IPS-20b (cell line): ENCODE data around the gene KIF19.

Experiments used
- H3K27ac ChIP-seq: one replicate; pipeline ENCODE4 v1.5.1; 2013; ENCODE audit warnings: low read length
- H3K27me3 ChIP-seq: 2 replicates; pipeline ENCODE4 v1.6.1; 2013; ENCODE audit warnings: mild to moderate bottlenecking, low read length, inconsistent platforms; ENCODE audit not compliant: insufficient read depth
- H3K36me3 ChIP-seq: 2 replicates; pipeline ENCODE4 v1.6.1; 2013; ENCODE audit warnings: low read depth, mild to moderate bottlenecking, inconsistent platforms, low read length, moderate library complexity; ENCODE audit not compliant: insufficient read depth
- H3K4me1 ChIP-seq: 2 replicates; pipeline ENCODE4 v1.6.1; 2013; ENCODE audit warnings: mild to moderate bottlenecking, control low read depth, inconsistent platforms, low read length, moderate library complexity; ENCODE audit not compliant: insufficient read depth
- H3K4me3 ChIP-seq: 2 replicates; pipeline ENCODE4 v1.5.1; 2013; ENCODE audit warnings: mild to moderate bottlenecking, low read length, inconsistent platforms
- H3K9ac ChIP-seq: 2 replicates; pipeline ENCODE4 v1.6.1; 2013; ENCODE audit warnings: low read depth, mild to moderate bottlenecking, inconsistent platforms, low read length, moderate library complexity
- H3K9me3 ChIP-seq: 2 replicates; pipeline ENCODE4 v1.6.1; 2013; ENCODE audit warnings: mild to moderate bottlenecking, low read depth, low read length, inconsistent platforms; ENCODE audit not compliant: insufficient read depth

KIF19 gene

GRCh38 chr17:74307984-74308773 lies 17.8 kb upstream of the KIF19 start:
- Histone ChIP-seq H3K9ac (no peak overlapping the region), H3K27me3 (no peaks in the 10 kb centered on the region; the same call in 1 of the 2 replicates)

DNA sequence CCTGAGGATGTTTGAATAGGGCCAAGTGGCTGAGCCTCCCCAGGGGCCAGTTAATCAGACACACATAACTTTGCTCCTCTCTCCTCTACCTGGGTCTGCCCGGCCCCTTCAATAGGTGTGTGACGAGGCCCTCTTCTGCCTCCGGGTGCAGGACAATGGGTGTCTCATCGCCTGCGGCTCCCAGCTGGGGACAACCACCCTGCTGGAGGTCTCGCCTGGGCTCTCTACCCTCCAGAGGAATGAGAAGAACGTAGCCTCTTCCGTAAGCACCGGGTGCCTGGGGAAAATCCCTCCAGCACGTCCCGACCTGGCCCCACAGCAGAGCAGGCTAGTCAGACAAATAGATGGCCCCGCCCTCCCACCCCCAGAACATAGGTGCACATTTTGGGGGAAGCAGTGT lies 16.1 kb upstream of the KIF19 start:
- Histone ChIP-seq H3K27me3 (no peaks in the 10 kb centered on the region; the same call in 1 of the 2 replicates), H3K9ac (no peak overlapping the region), H3K4me3 (no peak overlapping the region), H3K27ac (no peak overlapping the region), H3K36me3 (no peaks in the 10 kb centered on the region), H3K4me1 (no peaks in the 10 kb centered on the region), H3K9me3 (peaks cover 6% of the 10 kb centered on the region; the same call in 1 of the 2 replicates)

More at GRCh38 chr17:74307984-74308773, 17.8 kb upstream of the KIF19 start:
- no peak overlapping the region for H3K27ac ChIP-seq
- H3K4me1 ChIP-seq: no peaks in the 10 kb centered on the region
- H3K4me3 ChIP-seq: no peak overlapping the region
- H3K9me3 ChIP-seq: peaks cover 6% of the 10 kb centered on the region; the same call in 1 of the 2 replicates
- H3K36me3 ChIP-seq: no peaks in the 10 kb centered on the region

DNA sequence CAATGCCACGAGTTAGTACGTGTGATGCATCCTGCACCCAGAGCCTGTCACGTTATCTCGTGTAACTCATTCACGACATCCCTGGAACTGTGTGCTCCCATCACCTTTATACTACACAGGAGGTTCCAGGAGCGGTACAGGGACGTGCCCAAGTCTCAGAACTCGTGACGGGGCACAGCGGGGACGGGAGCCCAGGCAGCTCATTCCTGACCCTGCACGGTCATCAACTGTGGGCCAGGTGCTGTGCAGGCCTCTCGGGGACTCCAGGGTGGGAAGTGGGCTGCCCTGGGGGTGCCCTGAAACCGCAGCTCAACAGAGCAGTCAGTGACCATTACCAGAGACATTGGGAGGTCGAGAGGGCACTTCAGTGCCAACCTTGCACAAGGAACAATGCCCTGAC lies 11.1 kb upstream of the KIF19 start:
- no peaks in the 10 kb centered on the region for H3K36me3 ChIP-seq
- no peaks in the 10 kb centered on the region; the same call in 1 of the 2 replicates for H3K27me3 ChIP-seq
- peaks cover 6% of the 10 kb centered on the region; the same call in 1 of the 2 replicates for H3K9me3 ChIP-seq
- H3K4me1 ChIP-seq: no peaks in the 10 kb centered on the region
- H3K27ac ChIP-seq: no peak overlapping the region
- H3K4me3 ChIP-seq: no peak overlapping the region
- H3K9ac ChIP-seq: no peak overlapping the region

DNA sequence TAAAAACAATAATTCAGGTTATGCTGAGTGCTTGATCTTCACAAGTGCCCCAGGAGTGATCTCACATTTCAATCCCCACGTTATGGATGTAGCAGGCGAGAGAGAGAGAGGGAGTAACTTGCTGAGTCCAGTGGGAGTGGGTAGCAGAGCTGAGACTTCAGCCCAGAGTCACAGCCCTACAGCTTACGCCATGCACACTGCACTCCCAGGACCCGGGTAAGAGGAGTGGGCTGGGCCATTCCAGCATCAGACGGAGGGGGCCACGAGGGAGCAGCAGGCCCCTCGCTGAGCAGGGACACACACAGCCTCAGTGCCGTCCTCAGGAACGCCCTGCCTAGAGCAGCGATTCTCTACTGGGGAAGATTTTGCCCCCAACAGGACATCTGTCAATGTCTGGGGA lies 9.8 kb upstream of the KIF19 start:
- H3K4me3 ChIP-seq: no peak overlapping the region
- H3K27ac ChIP-seq: no peak overlapping the region
- H3K4me1 ChIP-seq: no peaks in the 10 kb centered on the region
- H3K9me3 ChIP-seq: peaks cover 6% of the 10 kb centered on the region; the same call in 1 of the 2 replicates
- no peaks in the 10 kb centered on the region; the same call in 1 of the 2 replicates for H3K27me3 ChIP-seq
- H3K36me3 ChIP-seq: no peaks in the 10 kb centered on the region
- no peak overlapping the region for H3K9ac ChIP-seq

DNA sequence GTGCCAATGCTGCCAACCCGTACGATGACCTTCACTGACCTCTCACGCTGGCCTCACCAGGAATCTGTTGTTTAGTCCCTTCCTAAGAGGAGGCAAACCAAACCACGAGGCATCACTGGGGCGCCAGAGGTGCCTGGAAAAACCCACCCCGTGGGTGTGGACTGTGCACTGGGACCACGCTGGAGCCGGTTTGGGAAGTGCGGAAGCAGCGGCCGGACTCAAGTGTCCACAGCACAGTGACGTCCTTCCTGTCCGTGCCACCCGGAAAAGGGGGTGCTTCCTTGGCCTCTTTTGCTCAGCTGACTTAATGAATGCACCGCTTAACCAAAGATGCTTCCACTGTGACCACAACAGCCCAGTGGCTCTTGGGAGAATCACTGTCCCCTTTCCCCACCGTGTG lies 9.0 kb upstream of the KIF19 start:
- Histone ChIP-seq H3K27ac (no peak overlapping the region), H3K27me3 (peaks cover 4% of the 10 kb centered on the region; the same call in 1 of the 2 replicates)

DNA sequence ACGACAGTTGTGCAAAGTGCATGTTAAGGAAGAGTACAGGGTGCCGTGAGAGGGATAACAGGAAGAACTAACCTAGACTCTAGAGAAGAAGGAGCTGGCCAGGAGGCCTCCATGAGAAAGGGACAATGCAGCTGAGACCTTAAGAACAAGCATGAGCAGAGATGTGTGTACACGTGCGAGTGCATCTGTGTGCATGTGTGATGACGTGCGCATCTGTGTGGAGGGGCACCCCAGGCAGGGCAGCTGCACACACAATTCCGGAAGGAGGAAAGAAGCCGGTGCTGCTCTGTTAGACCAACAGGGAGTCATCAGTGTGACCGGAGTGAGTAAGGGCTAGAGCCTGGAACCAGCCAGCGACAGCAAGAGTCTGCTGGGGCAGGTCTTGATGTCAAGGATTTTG lies 7.6 kb upstream of the KIF19 start:
- Histone ChIP-seq H3K9me3 (no peaks in the 10 kb centered on the region), H3K36me3 (no peaks in the 10 kb centered on the region), H3K27me3 (peaks cover 9% of the 10 kb centered on the region; the same call in 1 of the 2 replicates), H3K4me3 (no peak overlapping the region), H3K4me1 (no peaks in the 10 kb centered on the region), H3K9ac (no peak overlapping the region), H3K27ac (no peak overlapping the region)

More for the DNA sequence above, 9.0 kb upstream of the KIF19 start:
- Histone ChIP-seq H3K4me1 (no peaks in the 10 kb centered on the region), H3K4me3 (no peak overlapping the region), H3K9ac (no peak overlapping the region), H3K36me3 (no peaks in the 10 kb centered on the region), H3K9me3 (peaks cover 6% of the 10 kb centered on the region; the same call in 1 of the 2 replicates)

DNA sequence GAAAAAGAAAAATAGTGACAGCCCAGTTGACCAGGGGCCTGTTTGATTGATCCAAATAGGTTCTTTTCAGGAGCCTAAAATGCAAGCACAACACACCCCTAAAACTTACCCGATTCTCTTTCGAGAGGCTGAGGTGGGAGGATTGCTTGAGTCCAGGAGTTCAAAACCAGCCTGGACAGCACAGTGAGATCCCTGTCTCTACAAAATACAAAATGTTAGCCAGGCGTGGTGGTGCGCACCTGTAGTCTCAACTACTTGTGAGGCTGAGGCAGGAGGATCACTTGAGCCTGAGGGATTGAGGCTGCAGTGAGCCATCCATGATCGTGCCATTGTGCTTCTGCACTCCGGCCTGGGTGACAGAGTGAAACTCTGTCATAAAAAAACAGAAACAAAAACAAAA lies 1.5 kb upstream of the KIF19 start:
- Histone ChIP-seq H3K4me3 (no peak overlapping the region), H3K4me1 (no peaks in the 10 kb centered on the region; the same call in 1 of the 2 replicates), H3K27ac (no peak overlapping the region), H3K27me3 (peaks cover 59% of the 10 kb centered on the region), H3K36me3 (no peaks in the 10 kb centered on the region), H3K9ac (no peak overlapping the region), H3K9me3 (no peaks in the 10 kb centered on the region)

DNA sequence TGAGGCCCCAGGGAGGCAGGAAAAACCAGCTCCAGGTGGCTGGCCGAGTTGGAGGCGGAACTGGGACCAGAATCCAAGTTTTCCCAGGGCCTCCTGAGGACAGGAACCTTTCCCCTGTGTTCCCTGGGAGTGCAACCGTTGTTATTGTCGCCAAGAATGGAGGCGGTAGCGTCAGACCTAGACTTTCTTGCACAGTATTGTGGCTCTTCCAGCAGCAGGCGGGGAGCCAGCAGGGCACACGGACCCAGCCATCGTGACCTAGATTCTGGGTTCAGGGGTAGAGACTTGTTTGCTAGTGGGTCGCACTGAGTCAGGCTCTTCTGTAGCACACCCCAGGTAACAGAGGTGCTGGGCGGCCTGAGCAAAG lies 667 bp upstream of the KIF19 start:
- Histone ChIP-seq H3K27me3 (peaks cover 59% of the 10 kb centered on the region), H3K4me1 (no peaks in the 10 kb centered on the region; the same call in 1 of the 2 replicates), H3K9me3 (no peaks in the 10 kb centered on the region), H3K27ac (no peak overlapping the region), H3K36me3 (no peaks in the 10 kb centered on the region), H3K9ac (no peak overlapping the region), H3K4me3 (peak overlapping the region; percentile 74; the same call in 1 of the 2 replicates)

- Histone ChIP-seq H3K9ac (no peak overlapping the region), H3K4me3 (peak overlapping the region; percentile 74), H3K27me3 (peaks cover 59% of the 10 kb centered on the region), H3K36me3 (no peaks in the 10 kb centered on the region), H3K27ac (no peak overlapping the region), H3K4me1 (no peaks in the 10 kb centered on the region; the same call in 1 of the 2 replicates), H3K9me3 (no peaks in the 10 kb centered on the region)
Observed at GRCh38 chr17:74326506-74326905, 480 bp downstream of the KIF19 start.

- Histone ChIP-seq H3K9me3 (no peaks in the 10 kb centered on the region), H3K27ac (no peak overlapping the region), H3K36me3 (no peaks in the 10 kb centered on the region), H3K27me3 (peaks cover 51% of the 10 kb centered on the region), H3K4me3 (no peak overlapping the region), H3K4me1 (peaks cover 5% of the 10 kb centered on the region; the same call in 1 of the 2 replicates), H3K9ac (no peak overlapping the region)
Observed at GRCh38 chr17:74328487-74328886, 2.5 kb downstream of the KIF19 start.

DNA sequence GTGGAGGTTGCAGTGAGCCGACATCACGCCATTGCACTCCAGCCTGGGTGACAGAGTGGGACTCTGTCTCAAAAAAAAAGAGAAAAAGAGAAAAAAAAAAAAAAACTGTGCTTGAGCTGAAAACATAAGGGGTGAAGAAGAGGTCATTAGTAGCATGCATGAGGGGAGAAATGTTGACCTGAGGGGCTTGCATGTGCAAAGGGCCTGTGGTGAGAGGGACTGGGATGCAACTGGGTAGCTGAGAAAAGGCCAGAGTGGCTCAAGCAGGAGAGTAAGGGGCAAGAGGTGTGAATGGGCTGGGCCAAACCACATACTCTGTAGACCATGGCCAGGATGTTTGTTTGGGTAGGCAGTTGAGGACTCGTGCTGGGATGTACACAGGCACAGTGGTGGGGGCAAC lies 3.4 kb downstream of the KIF19 start:
- Histone ChIP-seq H3K9me3 (no peaks in the 10 kb centered on the region), H3K9ac (no peak overlapping the region), H3K36me3 (no peaks in the 10 kb centered on the region), H3K4me3 (no peak overlapping the region), H3K27ac (no peak overlapping the region), H3K27me3 (peaks cover 47% of the 10 kb centered on the region), H3K4me1 (peaks cover 5% of the 10 kb centered on the region; the same call in 1 of the 2 replicates)

GRCh38 chr17:74330446-74330845 lies 4.4 kb downstream of the KIF19 start:
- Histone ChIP-seq H3K4me1 (peaks cover 8% of the 10 kb centered on the region; the same call in 1 of the 2 replicates), H3K27ac (no peak overlapping the region), H3K9me3 (no peaks in the 10 kb centered on the region), H3K36me3 (no peaks in the 10 kb centered on the region), H3K9ac (no peak overlapping the region), H3K4me3 (no peak overlapping the region), H3K27me3 (peaks cover 36% of the 10 kb centered on the region)
